ENCODE data around the gene PILRA. TPM values are rescaled to one million over a fixed set of nuclear protein-coding genes. Genes with fewer than 3 reads are reported as not detected.

Gene PILRA
- total RNA-seq, 2 donors from 2014 or later: 1.2 to 3.1 TPM

GRCh38 chr7:100393233-100393905 is 20.1 kb downstream of the PILRA start:
- Histone ChIP-seq H3K27me3 (no peaks in the 10 kb centered on the region), H3K36me3 (no peaks in the 10 kb centered on the region), H3K9me3 (no peaks in the 10 kb centered on the region), H3K9ac (ENCODE audit: low read depth in 2 of 2, low read length in 2 of 2) (no peak overlapping the region), H3K4me3 (no peak overlapping the region), H3K4me1 (no peaks in the 10 kb centered on the region), H3K27ac (no peak overlapping the region)
- TF ChIP-seq CTCF (IDR thresholded peaks at IDR 0.05): no peak
- DNase-seq: no peak
- intact Hi-C loops (cut with DNase I): no loop called here

- no peaks in the 10 kb centered on the region for H3K9me3 ChIP-seq
- no peak for DNase-seq
- no peaks in the 10 kb centered on the region for H3K27me3 ChIP-seq
- intact Hi-C loops (cut with DNase I): no loop called here
- no peaks in the 10 kb centered on the region for H3K36me3 ChIP-seq
- no peak for TF ChIP-seq CTCF (IDR thresholded peaks at IDR 0.05)
- H3K4me3 ChIP-seq: no peak overlapping the region
- H3K9ac ChIP-seq (ENCODE audit: low read depth in 2 of 2, low read length in 2 of 2): no peak overlapping the region
- no peaks in the 10 kb centered on the region for H3K4me1 ChIP-seq
- H3K27ac ChIP-seq: no peak overlapping the region
Measured at GRCh38 chr7:100394077-100394476, 20.8 kb downstream of the PILRA start.

GRCh38 chr7:100396421-100396982 is 23.2 kb downstream of the PILRA start:
- intact Hi-C loops (cut with DNase I): no loop called here
- no peak for DNase-seq

GRCh38 chr7:100397315-100398081 is 24.2 kb downstream of the PILRA start:
- Histone ChIP-seq H3K4me3 (no peak overlapping the region), H3K9ac (ENCODE audit: low read depth in 2 of 2, low read length in 2 of 2) (no peak overlapping the region), H3K27me3 (no peaks in the 10 kb centered on the region), H3K9me3 (no peaks in the 10 kb centered on the region), H3K4me1 (no peaks in the 10 kb centered on the region), H3K27ac (no peak overlapping the region), H3K36me3 (no peaks in the 10 kb centered on the region)
- TF ChIP-seq CTCF (IDR thresholded peaks at IDR 0.05): no peak
- no peak for DNase-seq
- intact Hi-C loops (cut with DNase I): no loop called here

More at GRCh38 chr7:100396421-100396982, 23.2 kb downstream of the PILRA start:
- TF ChIP-seq CTCF (IDR thresholded peaks at IDR 0.05): no peak
- H3K36me3 ChIP-seq: no peaks in the 10 kb centered on the region
- H3K9ac ChIP-seq (ENCODE audit: low read depth in 2 of 2, low read length in 2 of 2): no peak overlapping the region
- no peaks in the 10 kb centered on the region for H3K9me3 ChIP-seq
- no peaks in the 10 kb centered on the region for H3K4me1 ChIP-seq
- no peak overlapping the region for H3K4me3 ChIP-seq
- no peaks in the 10 kb centered on the region for H3K27me3 ChIP-seq
- H3K27ac ChIP-seq: no peak overlapping the region

DNA sequence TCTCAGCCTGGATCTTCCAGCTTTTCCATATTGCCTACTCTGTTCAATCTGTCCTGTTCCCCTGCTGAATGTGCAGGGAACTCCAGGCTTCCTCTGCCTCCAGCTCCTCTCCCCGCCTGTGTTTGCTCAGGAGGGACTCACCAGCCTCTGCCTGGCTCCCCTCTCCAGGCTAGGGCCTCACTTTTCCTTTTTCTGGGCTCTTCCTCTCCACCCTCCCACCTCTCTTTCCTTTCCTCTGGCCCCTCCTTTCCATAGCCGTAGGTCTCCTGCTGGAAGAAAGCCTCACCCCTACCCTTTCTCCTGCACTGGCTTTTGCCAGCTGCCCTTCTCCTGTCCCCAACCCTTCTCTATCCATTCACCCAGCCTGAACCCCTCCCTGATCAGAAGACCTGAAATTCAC is 25.0 kb downstream of the PILRA start:
- intact Hi-C loops (cut with DNase I): no loop called here
- DNase-seq: no peak
- Histone ChIP-seq H3K27me3 (no peaks in the 10 kb centered on the region), H3K27ac (no peak overlapping the region), H3K9me3 (no peaks in the 10 kb centered on the region), H3K36me3 (no peaks in the 10 kb centered on the region), H3K9ac (ENCODE audit: low read depth in 2 of 2, low read length in 2 of 2) (peak overlapping the region in 1 of 2 donors; percentile 35), H3K4me3 (no peak overlapping the region), H3K4me1 (no peaks in the 10 kb centered on the region)
- no peak for TF ChIP-seq CTCF (IDR thresholded peaks at IDR 0.05)
